ENCODE data around the gene ESRRB. TPM values are rescaled to one million over a fixed set of nuclear protein-coding genes. Genes with fewer than 3 reads are reported as not detected.

ESRRB gene
- total RNA-seq, 2 experiments from 2014 or later: 0.47 TPM; not detected in 1

DNA sequence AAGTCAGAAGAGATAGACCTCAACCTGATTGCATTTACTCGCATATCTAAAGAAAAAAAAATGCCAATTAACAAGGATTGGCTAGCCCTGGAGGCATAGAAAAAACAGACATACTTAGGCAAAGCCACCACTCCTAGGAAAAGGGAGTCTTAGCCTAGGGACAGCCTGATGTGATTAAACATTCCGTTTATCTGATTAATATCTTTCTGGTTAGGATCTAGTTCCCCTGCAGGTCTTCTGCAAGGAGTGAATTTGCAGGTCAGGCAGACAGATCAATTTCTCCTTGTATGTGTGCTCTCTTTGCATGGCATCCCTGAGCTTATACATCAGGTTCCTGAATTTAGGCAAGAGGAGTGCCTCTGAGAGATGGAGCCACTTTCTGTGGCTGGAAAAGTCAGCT lies 70.5 kb downstream of the ESRRB start:
- no peaks in the 10 kb centered on the region for H3K9me2 ChIP-seq (ENCODE audit: insufficient read depth, low read length)
- H2AFZ ChIP-seq (ENCODE audit: low read length): no peak overlapping the region
- ChIA-PET POLR2A (interaction anchor here (0.7 kb wide), 1 partner anchor 355 kb away, joined by 3 read pairs; no protein-coding TSS in a partner anchor), CTCF (ENCODE audit: unreplicated experiment) (no interaction called here)
- no peak overlapping the region for H3K4me3 ChIP-seq (ENCODE audit: low read depth, low read length, poor library complexity, severe bottlenecking)
- DNase-seq (ENCODE audit: low spot score): no peak
- no peaks in the 10 kb centered on the region for H3K9me3 ChIP-seq (ENCODE audit: low read length)
- H3K4me2 ChIP-seq (ENCODE audit: low read length): no peak overlapping the region
- H3K79me2 ChIP-seq (ENCODE audit: insufficient read depth, low read depth, low read length): no peaks in the 10 kb centered on the region
- no peaks in the 10 kb centered on the region for H3K36me3 ChIP-seq (ENCODE audit: insufficient read depth, low read length)
- TF ChIP-seq, protein P1, sequence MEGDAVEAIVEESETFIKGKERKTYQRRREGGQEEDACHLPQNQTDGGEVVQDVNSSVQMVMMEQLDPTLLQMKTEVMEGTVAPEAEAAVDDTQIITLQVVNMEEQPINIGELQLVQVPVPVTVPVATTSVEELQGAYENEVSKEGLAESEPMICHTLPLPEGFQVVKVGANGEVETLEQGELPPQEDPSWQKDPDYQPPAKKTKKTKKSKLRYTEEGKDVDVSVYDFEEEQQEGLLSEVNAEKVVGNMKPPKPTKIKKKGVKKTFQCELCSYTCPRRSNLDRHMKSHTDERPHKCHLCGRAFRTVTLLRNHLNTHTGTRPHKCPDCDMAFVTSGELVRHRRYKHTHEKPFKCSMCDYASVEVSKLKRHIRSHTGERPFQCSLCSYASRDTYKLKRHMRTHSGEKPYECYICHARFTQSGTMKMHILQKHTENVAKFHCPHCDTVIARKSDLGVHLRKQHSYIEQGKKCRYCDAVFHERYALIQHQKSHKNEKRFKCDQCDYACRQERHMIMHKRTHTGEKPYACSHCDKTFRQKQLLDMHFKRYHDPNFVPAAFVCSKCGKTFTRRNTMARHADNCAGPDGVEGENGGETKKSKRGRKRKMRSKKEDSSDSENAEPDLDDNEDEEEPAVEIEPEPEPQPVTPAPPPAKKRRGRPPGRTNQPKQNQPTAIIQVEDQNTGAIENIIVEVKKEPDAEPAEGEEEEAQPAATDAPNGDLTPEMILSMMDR (conservative IDR thresholded peaks at IDR 0.05; ENCODE audit: low read length): no peak
- TF ChIP-seq EZH2phosphoT487 (IDR thresholded peaks at IDR 0.05; ENCODE audit: borderline replicate concordance, low read depth, low read length): no peak
- no peaks in the 10 kb centered on the region for H4K20me1 ChIP-seq (ENCODE audit: insufficient read depth, low read length)
- BruUV-seq (replicated peaks): no TSS peak
- H3K27ac ChIP-seq (ENCODE audit: low read depth, low read length, poor library complexity, severe bottlenecking): no peak overlapping the region
- intact Hi-C loops (cut with micrococcal nuclease; ENCODE audit: unreplicated experiment): no loop called here
- H3K4me1 ChIP-seq (ENCODE audit: insufficient read depth, low read length, poor library complexity, severe bottlenecking): no peaks in the 10 kb centered on the region

DNA sequence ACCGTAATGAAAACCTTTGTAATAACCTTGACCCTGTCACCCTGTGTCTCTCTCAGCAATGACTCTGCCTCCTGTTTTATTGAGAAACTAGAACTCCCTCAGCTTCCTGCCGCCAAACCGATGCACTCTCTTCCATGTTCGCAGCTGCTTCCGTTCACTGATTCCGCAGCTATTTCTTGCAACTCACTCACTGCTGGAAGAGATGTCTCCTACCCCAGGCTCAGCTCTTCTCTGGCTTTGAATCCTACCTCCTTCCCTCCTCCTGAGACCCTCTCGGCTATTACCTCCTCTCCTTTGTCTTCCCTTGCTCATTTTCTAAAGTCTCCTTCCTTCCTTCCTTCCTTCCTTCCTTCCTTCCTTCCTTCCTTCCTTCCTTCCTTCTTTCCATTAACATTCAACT lies 71.0 kb downstream of the ESRRB start:
- H3K4me1 ChIP-seq (ENCODE audit: insufficient read depth, low read length, poor library complexity, severe bottlenecking): no peaks in the 10 kb centered on the region
- CTCF ChIA-PET (ENCODE audit: unreplicated experiment): no interaction called here
- no peak for DNase-seq (ENCODE audit: low spot score)
- H3K4me2 ChIP-seq (ENCODE audit: low read length): no peak overlapping the region
- H4K20me1 ChIP-seq (ENCODE audit: insufficient read depth, low read length): no peaks in the 10 kb centered on the region
- H3K36me3 ChIP-seq (ENCODE audit: insufficient read depth, low read length): no peaks in the 10 kb centered on the region
- no peak overlapping the region for H3K4me3 ChIP-seq (ENCODE audit: low read depth, low read length, poor library complexity, severe bottlenecking)
- intact Hi-C loops (cut with micrococcal nuclease; ENCODE audit: unreplicated experiment): no loop called here
- no peak for TF ChIP-seq EZH2phosphoT487 (IDR thresholded peaks at IDR 0.05; ENCODE audit: borderline replicate concordance, low read depth, low read length)
- TF ChIP-seq, protein P1 (conservative IDR thresholded peaks at IDR 0.05; ENCODE audit: low read length): no peak
- no TSS peak for BruUV-seq (replicated peaks)
- H2AFZ ChIP-seq (ENCODE audit: low read length): no peak overlapping the region
- POLR2A ChIA-PET: no interaction called here
- H3K9me3 ChIP-seq (ENCODE audit: low read length): no peaks in the 10 kb centered on the region
- no peak overlapping the region for H3K27ac ChIP-seq (ENCODE audit: low read depth, low read length, poor library complexity, severe bottlenecking)
- H3K9me2 ChIP-seq (ENCODE audit: insufficient read depth, low read length): no peaks in the 10 kb centered on the region
- no peaks in the 10 kb centered on the region for H3K79me2 ChIP-seq (ENCODE audit: insufficient read depth, low read depth, low read length)

DNA sequence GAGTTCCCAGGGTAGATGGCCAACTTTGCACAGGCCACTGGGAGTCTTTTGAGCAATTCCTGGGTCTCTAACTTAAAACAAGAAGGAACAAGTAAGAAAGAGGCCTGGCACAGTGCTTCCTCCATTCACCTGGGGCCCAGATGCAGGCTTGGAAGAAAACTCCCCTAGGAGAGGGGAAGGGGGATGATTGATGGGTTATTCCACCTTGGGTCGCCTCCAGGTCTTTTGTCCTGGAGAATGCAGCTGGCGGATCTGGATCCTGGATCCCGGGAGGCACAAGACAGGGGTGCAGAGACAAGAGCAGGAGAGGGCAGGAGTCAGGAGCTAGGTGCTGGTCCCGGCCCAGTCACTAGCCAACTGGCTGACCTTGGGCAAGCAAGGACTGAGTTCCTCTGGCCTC lies 74.5 kb downstream of the ESRRB start:
- TF ChIP-seq, protein P1 (conservative IDR thresholded peaks at IDR 0.05; ENCODE audit: low read length): no peak
- TF ChIP-seq EZH2phosphoT487 (IDR thresholded peaks at IDR 0.05; ENCODE audit: borderline replicate concordance, low read depth, low read length): no peak
- ChIA-PET CTCF (ENCODE audit: unreplicated experiment) (no interaction called here), POLR2A (interaction anchor here (0.5 kb wide), 1 partner anchor 116 kb away, joined by 3 read pairs; no protein-coding TSS in a partner anchor)
- Histone ChIP-seq H3K4me3 (ENCODE audit: low read depth, low read length, poor library complexity, severe bottlenecking) (no peak overlapping the region), H3K9me2 (ENCODE audit: insufficient read depth, low read length) (no peaks in the 10 kb centered on the region), H2AFZ (ENCODE audit: low read length) (no peak overlapping the region), H3K4me2 (ENCODE audit: low read length) (no peak overlapping the region), H4K20me1 (ENCODE audit: insufficient read depth, low read length) (no peaks in the 10 kb centered on the region), H3K79me2 (ENCODE audit: insufficient read depth, low read depth, low read length) (no peaks in the 10 kb centered on the region), H3K9me3 (ENCODE audit: low read length) (no peaks in the 10 kb centered on the region), H3K27ac (ENCODE audit: low read depth, low read length, poor library complexity, severe bottlenecking) (no peak overlapping the region), H3K4me1 (ENCODE audit: insufficient read depth, low read length, poor library complexity, severe bottlenecking) (no peaks in the 10 kb centered on the region), H3K36me3 (ENCODE audit: insufficient read depth, low read length) (no peaks in the 10 kb centered on the region)
- intact Hi-C loops (cut with micrococcal nuclease; ENCODE audit: unreplicated experiment): no loop called here
- no TSS peak for BruUV-seq (replicated peaks)
- DNase-seq (ENCODE audit: low spot score): no peak
